AG09309 (cell line): ENCODE measurements around the gene HMGXB3.

ENCODE experiments used
- DNase-seq: peaks from one replicate; pipeline ENCODE4 v3.0.0-alpha.2; 2010; ENCODE audit warnings: low read depth
- H3K4me3 ChIP-seq: 2 replicates; pipeline ENCODE4 v1.5.1; 2011; ENCODE audit warnings: mild to moderate bottlenecking, low read depth, low read length, moderate library complexity; ENCODE audit not compliant: control insufficient read depth
- CTCF ChIP-seq: IDR thresholded peaks from 2 replicates; pipeline ENCODE4 v1.5.1; 2011; ENCODE audit warnings: mild to moderate bottlenecking, low read depth, low read length, inconsistent platforms; ENCODE audit not compliant: insufficient read depth, control insufficient read depth; ENCODE audit errors: missing control alignments

Gene HMGXB3

DNA sequence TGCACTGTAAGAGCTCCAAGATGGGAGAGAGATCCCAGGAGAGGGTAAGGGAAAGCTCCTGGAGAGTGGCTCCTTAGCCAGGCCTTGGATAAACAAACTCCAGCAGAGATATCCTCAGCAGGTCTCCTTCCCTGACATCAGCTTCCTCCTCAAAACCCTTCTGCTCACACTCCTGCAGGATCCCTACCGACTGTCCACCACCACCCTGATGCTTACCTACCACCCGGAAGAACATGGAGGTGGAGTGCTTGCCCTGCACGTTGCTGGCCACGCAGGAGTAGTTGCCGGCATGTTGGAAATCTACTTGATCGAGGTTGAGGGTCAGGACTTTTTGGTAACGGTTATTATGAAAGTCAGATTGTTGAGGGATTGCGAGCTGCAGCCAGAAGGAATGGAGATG, 76.5 kb downstream of the HMGXB3 start:
- no peak overlapping the region for H3K4me3 ChIP-seq
- no peak for TF ChIP-seq CTCF
- no peak for DNase-seq

GRCh38 chr5:150077996-150078801, 77.7 kb downstream of the HMGXB3 start:
- DNase-seq, result no peak
- TF ChIP-seq CTCF, result no peak
- no peak overlapping the region for H3K4me3 ChIP-seq

DNA sequence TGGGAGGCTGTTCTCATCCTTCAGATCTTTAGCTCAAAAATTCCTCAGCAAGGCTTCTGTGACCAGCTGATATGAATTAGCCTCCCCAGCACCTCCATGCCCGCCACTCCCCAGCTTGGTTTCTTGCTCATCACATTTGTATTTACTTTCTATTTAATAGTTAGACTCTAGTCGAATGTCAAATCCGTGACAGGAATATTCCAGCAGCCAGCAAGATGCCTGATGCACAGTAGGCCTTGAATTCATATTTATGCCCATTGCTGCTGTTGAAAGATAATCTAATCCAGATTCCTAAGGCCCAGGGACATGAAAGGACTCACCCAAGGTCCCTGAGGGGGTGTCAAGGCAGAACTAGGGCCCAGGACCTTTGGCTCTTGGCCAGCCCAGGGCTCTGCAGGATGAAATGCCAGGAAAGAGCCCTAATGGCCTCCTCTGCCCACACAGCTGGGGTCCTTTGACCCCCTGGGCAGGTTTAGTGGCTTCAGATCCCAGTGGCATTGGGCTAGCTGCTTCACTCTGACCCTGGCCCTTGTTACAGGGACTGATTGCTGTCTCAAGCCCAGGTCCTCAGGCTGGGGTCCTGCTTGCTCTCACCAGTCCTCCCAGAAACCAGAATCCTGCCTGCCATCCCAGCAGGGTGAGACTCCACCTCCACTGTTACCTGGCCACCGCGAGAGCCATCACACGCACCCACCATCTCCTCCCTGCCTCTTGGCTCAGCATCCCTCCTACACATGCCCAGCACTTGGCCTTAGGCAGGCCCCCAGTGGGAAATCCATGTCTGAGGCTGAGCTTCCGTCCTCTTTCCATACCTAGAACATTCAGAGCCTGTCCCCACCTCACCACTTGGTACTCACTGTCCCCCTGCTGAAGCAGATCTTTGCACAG, 78.5 kb downstream of the HMGXB3 start:
- H3K4me3 ChIP-seq, result no peak overlapping the region
- no peak for TF ChIP-seq CTCF
- DNase-seq, result no peak

GRCh38 chr5:150079909-150080461, 79.4 kb downstream of the HMGXB3 start:
- no peak for TF ChIP-seq CTCF
- no peak for DNase-seq
- no peak overlapping the region for H3K4me3 ChIP-seq

DNA sequence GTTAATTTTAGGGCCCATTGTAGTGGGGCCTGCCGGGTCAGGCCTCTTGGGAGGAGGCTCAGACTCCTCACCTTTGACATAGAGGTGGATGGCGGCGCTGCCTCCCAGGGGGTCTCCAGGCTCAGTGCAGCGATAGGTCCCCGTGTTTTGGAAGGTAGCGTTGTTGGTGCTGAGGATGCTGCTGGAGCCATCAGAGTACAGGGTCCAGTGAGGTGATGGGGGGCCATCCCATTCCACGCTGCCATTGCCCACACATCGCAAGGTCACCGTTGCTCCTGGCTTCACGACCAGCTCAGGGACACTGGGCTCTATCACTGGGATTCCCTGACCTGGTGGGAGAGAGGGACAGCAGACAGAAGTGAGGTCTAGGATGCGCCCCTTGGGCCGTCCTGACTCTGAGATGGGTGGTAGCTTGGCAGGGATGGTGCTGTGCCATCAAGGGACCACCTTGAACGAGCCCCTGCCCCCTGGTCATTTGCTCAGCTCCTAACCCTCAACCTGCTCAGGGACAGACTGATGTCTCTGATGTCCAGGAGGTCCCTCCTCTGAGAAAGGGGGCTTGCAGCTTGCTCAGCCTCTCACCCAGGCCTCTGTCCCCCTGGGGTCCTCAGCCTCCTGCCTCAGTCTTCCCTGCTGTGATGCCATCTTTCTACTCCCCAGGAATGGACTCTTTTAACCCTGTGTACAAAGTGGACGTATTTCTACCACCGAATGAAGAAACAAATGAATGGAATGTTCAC, 80.3 kb downstream of the HMGXB3 start:
- H3K4me3 ChIP-seq, result no peak overlapping the region
- no peak for TF ChIP-seq CTCF
- DNase-seq, result no peak
